ENCODE data around the gene GOSR1.

The GOSR1 gene

GRCh38 chr17:30495586-30495985, 18.4 kb downstream of the GOSR1 start:
- H3K4me3 ChIP-seq (ENCODE audit: insufficient read depth, low read length, poor library complexity, severe bottlenecking), result no peak overlapping the region
- H3K27ac ChIP-seq (ENCODE audit: low read depth, low read length), result no peak overlapping the region
- no peaks in the 10 kb centered on the region for H3K27me3 ChIP-seq (ENCODE audit: low read length)
- TF ChIP-seq EZH2phosphoT487 (conservative IDR thresholded peaks at IDR 0.05; ENCODE audit: low read length), result no peak
- no peak for TF ChIP-seq CTCF (IDR thresholded peaks at IDR 0.05; ENCODE audit: insufficient read depth, low read length, poor library complexity, severe bottlenecking)
- H3K4me2 ChIP-seq (ENCODE audit: low read depth, low read length, poor library complexity, severe bottlenecking), result no peak overlapping the region
- no peak overlapping the region for H2AFZ ChIP-seq (ENCODE audit: low read depth, low read length, severe bottlenecking)
- no peaks in the 10 kb centered on the region for H4K20me1 ChIP-seq (ENCODE audit: low read depth, low read length)
- H3K36me3 ChIP-seq (ENCODE audit: low read length), result peaks cover 25% of the 10 kb centered on the region
- no peaks in the 10 kb centered on the region for H3K79me2 ChIP-seq (ENCODE audit: insufficient read depth, low read length)
- H3K9me3 ChIP-seq (ENCODE audit: insufficient read depth, low read length), result no peaks in the 10 kb centered on the region
- H3K9me2 ChIP-seq (replicated peaks; ENCODE audit: insufficient read depth, low read length), result no peaks in the 10 kb centered on the region
- no peaks in the 10 kb centered on the region for H3F3A ChIP-seq (ENCODE audit: insufficient read depth)
- no peak overlapping the region for H3K9ac ChIP-seq (ENCODE audit: low read length)

DNA sequence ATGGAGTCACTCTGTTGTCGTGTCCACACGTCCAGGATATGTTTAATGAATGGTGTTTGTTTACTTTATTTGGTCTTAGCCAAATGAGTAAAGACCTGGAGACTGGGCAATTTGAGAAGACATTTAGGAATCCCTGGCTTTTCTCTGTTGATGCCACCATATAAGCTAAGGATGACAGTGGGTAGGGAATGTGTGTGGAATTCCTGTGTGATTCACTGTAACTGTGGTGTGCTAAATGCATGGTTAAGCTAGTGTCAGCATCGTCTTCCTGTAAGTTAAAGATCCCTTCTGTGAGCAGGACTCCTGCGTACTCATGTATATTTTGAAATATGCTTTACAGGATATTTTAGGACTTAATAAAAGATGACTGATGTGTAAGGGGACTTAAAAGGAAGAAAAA, 26.4 kb downstream of the GOSR1 start:
- Histone ChIP-seq H3K4me3 (ENCODE audit: insufficient read depth, low read length, poor library complexity, severe bottlenecking) (no peak overlapping the region), H3K4me2 (ENCODE audit: low read depth, low read length, poor library complexity, severe bottlenecking) (no peak overlapping the region), H4K20me1 (ENCODE audit: low read depth, low read length) (no peaks in the 10 kb centered on the region), H3K36me3 (ENCODE audit: low read length) (peaks cover 13% of the 10 kb centered on the region; the same call in 1 of the 2 replicates), H3K27me3 (ENCODE audit: low read length) (no peaks in the 10 kb centered on the region), H3K9ac (ENCODE audit: low read length) (no peak overlapping the region), H3K9me3 (ENCODE audit: insufficient read depth, low read length) (no peaks in the 10 kb centered on the region), H3F3A (ENCODE audit: insufficient read depth) (no peaks in the 10 kb centered on the region), H3K27ac (ENCODE audit: low read depth, low read length) (no peak overlapping the region), H2AFZ (ENCODE audit: low read depth, low read length, severe bottlenecking) (no peak overlapping the region), H3K79me2 (ENCODE audit: insufficient read depth, low read length) (no peaks in the 10 kb centered on the region), H3K9me2 (replicated peaks; ENCODE audit: insufficient read depth, low read length) (no peaks in the 10 kb centered on the region)
- TF ChIP-seq EZH2phosphoT487 (conservative IDR thresholded peaks at IDR 0.05; ENCODE audit: low read length), result no peak
- TF ChIP-seq CTCF (IDR thresholded peaks at IDR 0.05; ENCODE audit: insufficient read depth, low read length, poor library complexity, severe bottlenecking), result no peak

DNA sequence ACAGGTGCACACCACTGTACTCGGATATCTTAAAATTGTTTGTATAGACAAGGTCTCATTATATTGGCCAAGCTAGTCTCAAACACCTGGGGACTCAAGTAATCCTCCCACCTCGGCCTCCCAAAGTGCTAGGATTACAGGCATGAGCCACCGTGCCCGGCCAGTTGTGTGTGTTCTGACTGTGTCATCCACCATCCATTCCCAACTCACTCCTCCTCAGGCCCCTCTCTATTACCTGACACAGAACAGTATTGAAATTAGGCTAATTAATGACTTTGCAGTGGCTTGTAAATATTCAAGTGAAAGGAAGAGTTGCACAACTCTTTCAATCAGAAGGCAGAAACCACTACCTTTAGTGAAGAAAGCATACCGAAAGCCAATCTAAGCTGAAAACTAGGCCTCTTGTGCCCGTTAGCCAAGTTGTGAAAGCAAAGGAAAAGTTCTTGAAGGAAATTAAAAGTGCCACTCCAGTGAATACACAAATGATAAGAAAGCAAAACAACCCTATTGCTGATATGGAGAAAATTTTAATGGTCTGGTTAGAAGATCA, 28.7 kb downstream of the GOSR1 start:
- H3K9ac ChIP-seq (ENCODE audit: low read length), result no peak overlapping the region
- no peak overlapping the region for H3K4me2 ChIP-seq (ENCODE audit: low read depth, low read length, poor library complexity, severe bottlenecking)
- H3F3A ChIP-seq (ENCODE audit: insufficient read depth), result no peaks in the 10 kb centered on the region
- H3K9me2 ChIP-seq (replicated peaks; ENCODE audit: insufficient read depth, low read length), result no peaks in the 10 kb centered on the region
- no peaks in the 10 kb centered on the region for H3K27me3 ChIP-seq (ENCODE audit: low read length)
- no peak overlapping the region for H3K4me3 ChIP-seq (ENCODE audit: insufficient read depth, low read length, poor library complexity, severe bottlenecking)
- H2AFZ ChIP-seq (ENCODE audit: low read depth, low read length, severe bottlenecking), result no peak overlapping the region
- TF ChIP-seq CTCF (IDR thresholded peaks at IDR 0.05; ENCODE audit: insufficient read depth, low read length, poor library complexity, severe bottlenecking) (no peak), EZH2phosphoT487 (conservative IDR thresholded peaks at IDR 0.05; ENCODE audit: low read length) (no peak)
- no peaks in the 10 kb centered on the region for H3K79me2 ChIP-seq (ENCODE audit: insufficient read depth, low read length)
- H4K20me1 ChIP-seq (ENCODE audit: low read depth, low read length), result no peaks in the 10 kb centered on the region
- H3K9me3 ChIP-seq (ENCODE audit: insufficient read depth, low read length), result no peaks in the 10 kb centered on the region
- peaks cover 13% of the 10 kb centered on the region; the same call in 1 of the 2 replicates for H3K36me3 ChIP-seq (ENCODE audit: low read length)
- H3K27ac ChIP-seq (ENCODE audit: low read depth, low read length), result no peak overlapping the region
